Thyroid gland (tissue), 4 donors: ENCODE measurements around the gene MCF2L. TPM values are rescaled to one million over a fixed set of nuclear protein-coding genes. Genes with fewer than 3 reads are reported as not detected.

Source experiments
- DNase-seq, 2 donors: peaks; one replicate each; pipeline ENCODE4 v3.0.0-alpha.2; 2019
- H3K27ac ChIP-seq, 3 donors: fragments of 200-600 bp; sonication (generic); 1 replicate in 2 of 3; 2 replicates in 1 of 3; pipeline ENCODE4 v1.5.1; 2016 to 2019; ENCODE audit warnings: mild to moderate bottlenecking in 1 of 3, moderate library complexity in 1 of 3
- H3K27me3 ChIP-seq: fragments of 200-600 bp; sonication (generic); one replicate; pipeline ENCODE4 v1.5.1; 2019
- H3K36me3 ChIP-seq, 2 donors: fragments of 200-600 bp; sonication (generic); one replicate each; pipeline ENCODE4 v1.5.1; 2016 to 2019
- H3K4me1 ChIP-seq, 2 donors: fragments of 200-600 bp; sonication (generic); one replicate each; pipeline ENCODE4 v1.5.1; 2017 to 2019
- H3K4me3 ChIP-seq, 3 donors: fragments of 200-600 bp; sonication (generic); replicated peaks in 1 of 3; 1 replicate in 2 of 3; 2 replicates in 1 of 3; pipeline ENCODE4 v1.5.1; 2016; ENCODE audit warnings: mild to moderate bottlenecking in 1 of 3
- H3K9me3 ChIP-seq: fragments of 200-600 bp; sonication (generic); one replicate; pipeline ENCODE4 v1.5.1; 2017
- CTCF ChIP-seq, 6 experiments: fragments of 200-600 bp in 3 of 6; fragments of 450-650 bp in 3 of 6; sonication (generic) in 3 of 6; IDR thresholded peaks; one replicate each; pipeline ENCODE4 v1.5.1; 2016 to 2019; ENCODE audit warnings: antibody characterized with exemption in 6 of 6, mild to moderate bottlenecking in 2 of 6, inconsistent platforms in 1 of 6, moderate library complexity in 1 of 6
- POLR2A ChIP-seq, 2 donors: fragments of 450-650 bp; IDR thresholded peaks; one replicate each; pipeline ENCODE4 v1.6.1; 2017; ENCODE audit warnings: antibody characterized with exemption in 2 of 2, mild to moderate bottlenecking in 2 of 2, moderate library complexity in 1 of 2
- WGBS, 2 donors: methylation state at CpG; one replicate each; pipeline ENCODE4 v1.1.5; 2017; 5-methylcytosine and 5-hydroxymethylcytosine counted together
- intact Hi-C: fragments of 100-400 bp; cut with DNase I; formaldehyde crosslinking; loops from one replicate; pipeline ENCODE4 v1.15.1; 2023
- total RNA-seq, 4 donors: library from RNA; depleted of rRNA; stranded (reverse); fragments of >200 nt; gene quantifications; one replicate each; pipeline ENCODE4 v1.2.3, GENCODE V29; 2016

MCF2L gene
- total RNA-seq, 4 donors from 2014 or later = 35.6 to 83.4 (median 43.6) TPM

DNA sequence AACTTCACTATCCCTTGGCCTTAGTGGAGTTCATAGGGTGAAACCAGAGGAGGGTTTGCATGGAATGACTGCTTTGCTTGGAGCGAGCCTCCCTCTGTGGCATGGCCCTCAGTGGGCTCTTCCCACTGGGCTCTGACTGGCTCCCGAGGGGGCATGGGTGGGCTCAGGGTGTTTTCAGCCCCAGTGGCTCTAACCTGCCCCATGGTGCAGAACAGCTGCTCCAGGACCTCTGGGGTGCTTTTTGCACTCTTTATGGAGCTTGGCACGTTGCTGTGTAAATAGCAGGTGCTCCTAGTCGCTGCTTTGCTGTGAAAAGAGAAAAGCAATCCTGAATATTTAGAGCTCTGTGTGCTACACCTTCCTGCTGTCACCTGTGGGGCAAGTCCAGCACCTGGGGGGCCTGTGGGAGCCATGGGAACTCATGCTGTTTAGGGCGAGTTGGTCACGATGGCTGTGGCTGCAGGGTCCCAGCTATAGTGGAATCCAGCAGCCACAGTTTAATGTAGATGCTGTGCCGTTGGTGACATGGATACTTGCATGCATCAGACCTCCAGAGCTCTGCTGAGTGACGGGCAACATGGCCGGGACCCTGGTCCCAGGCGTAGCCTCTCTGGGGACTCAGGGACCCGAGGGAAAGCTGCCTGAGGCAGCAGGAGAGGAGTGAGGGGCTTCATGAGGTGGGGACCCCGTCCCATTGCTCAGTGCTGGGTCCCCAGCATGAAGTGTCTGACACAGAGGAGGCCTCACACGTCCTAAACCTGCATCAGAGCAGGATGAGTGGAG lies 14.3 kb upstream of the MCF2L start:
- Histone ChIP-seq H3K4me1 (peaks cover 7 to 17% of the 10 kb centered on the region in 2 donors), H3K4me3 (no peak overlapping the region), H3K36me3 (no peaks in the 10 kb centered on the region), H3K27ac (peak overlapping the region in 2 of 3 donors; percentile 35 to 55), H3K9me3 (no peaks in the 10 kb centered on the region), H3K27me3 (no peaks in the 10 kb centered on the region)
- no peak for DNase-seq
- intact Hi-C loops = no loop called here
- WGBS, 2 donors = 83 to 89% methylated on average over 12 to 13 of the region's 13 CpGs
- TF ChIP-seq POLR2A (IDR thresholded peaks at IDR 0.05) (no peak), CTCF (IDR thresholded peaks at IDR 0.05) (no peak)

- Histone ChIP-seq H3K27ac (no peak overlapping the region), H3K4me3 (no peak overlapping the region), H3K27me3 (no peaks in the 10 kb centered on the region), H3K36me3 (no peaks in the 10 kb centered on the region), H3K4me1 (peaks cover 7 to 19% of the 10 kb centered on the region in 2 donors), H3K9me3 (no peaks in the 10 kb centered on the region)
- intact Hi-C loops = no loop called here
- TF ChIP-seq POLR2A (IDR thresholded peaks at IDR 0.05) = no peak
- TF ChIP-seq CTCF (IDR thresholded peaks at IDR 0.05) = no peak
- no peak for DNase-seq
- 86 to 92% methylated on average over 13 to 15 of the region's 15 CpGs for WGBS, 2 donors
Measured at GRCh38 chr13:112955271-112955937, 13.6 kb upstream of the MCF2L start.

DNA sequence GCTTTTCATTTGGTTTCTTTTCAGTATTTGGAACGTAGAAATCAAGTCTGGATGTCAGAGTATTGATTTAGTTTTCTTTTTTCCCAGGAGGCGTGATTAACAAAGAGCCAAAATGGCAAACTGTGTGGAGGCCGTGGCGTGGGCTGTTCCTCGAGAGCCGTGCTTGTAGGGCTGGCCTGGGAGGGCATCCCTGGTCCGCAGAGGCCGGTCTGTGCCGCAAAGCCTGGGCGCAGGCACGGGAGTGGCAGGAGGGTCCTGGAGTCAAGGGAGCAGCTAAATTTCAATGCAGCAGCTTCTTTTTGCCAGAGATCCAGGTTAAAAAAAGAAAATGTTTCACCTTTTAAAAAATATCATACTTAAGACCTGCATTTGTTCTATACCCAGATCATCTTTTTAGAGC lies 13.1 kb upstream of the MCF2L start:
- Histone ChIP-seq H3K4me1 (peaks cover 7 to 19% of the 10 kb centered on the region in 2 donors), H3K27me3 (no peaks in the 10 kb centered on the region), H3K9me3 (no peaks in the 10 kb centered on the region), H3K4me3 (no peak overlapping the region), H3K27ac (no peak overlapping the region), H3K36me3 (no peaks in the 10 kb centered on the region)
- intact Hi-C loops = no loop called here
- TF ChIP-seq CTCF (IDR thresholded peaks at IDR 0.05) = no peak
- TF ChIP-seq POLR2A (IDR thresholded peaks at IDR 0.05) = no peak
- 87 to 92% methylated on average over 11 of the region's 11 CpGs for WGBS, 2 donors
- no peak for DNase-seq

DNA sequence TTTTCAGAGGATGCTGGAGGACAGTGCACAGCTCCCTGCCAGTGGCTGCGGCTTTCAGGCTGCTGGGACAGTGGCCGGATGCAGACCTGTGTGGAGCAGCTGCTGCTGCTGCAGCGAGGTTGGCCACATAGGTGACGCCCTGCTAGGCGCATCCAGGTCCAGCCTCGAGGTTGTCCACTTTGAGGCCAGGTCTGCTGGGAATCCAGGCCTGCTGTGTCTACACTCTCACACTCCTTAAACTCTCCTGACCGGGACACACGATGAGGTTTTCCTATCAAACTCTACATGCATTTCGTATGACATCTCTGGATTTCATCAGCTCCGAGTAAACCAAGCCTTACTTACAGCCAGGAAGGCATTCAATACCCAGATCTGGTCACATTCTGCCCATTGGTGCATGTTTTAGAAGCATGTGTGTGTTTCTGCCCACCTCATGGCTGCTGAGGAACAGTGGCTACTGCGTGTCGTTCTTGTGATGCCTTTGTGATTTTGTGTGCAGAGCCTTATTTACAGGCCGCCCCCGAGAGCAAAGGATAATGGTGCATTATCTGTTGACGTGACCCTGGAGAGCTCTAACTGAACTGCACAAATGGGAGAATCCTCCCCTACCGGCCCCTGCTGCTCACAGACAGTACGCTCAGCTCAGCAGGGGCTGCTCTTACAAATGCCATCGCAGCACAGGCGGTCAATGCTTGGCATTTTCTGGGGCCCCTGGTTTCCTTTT lies 12.3 kb upstream of the MCF2L start:
- no peak for TF ChIP-seq CTCF (IDR thresholded peaks at IDR 0.05)
- no peak for TF ChIP-seq POLR2A (IDR thresholded peaks at IDR 0.05)
- intact Hi-C loops = no loop called here
- Histone ChIP-seq H3K9me3 (no peaks in the 10 kb centered on the region), H3K27me3 (no peaks in the 10 kb centered on the region), H3K27ac (no peak overlapping the region), H3K36me3 (no peaks in the 10 kb centered on the region), H3K4me3 (no peak overlapping the region), H3K4me1 (peaks cover 7 to 19% of the 10 kb centered on the region in 2 donors)
- 84 to 90% methylated on average over 19 of the region's 19 CpGs for WGBS, 2 donors
- no peak for DNase-seq
